NT2/D1 (cell line): ENCODE results near the gene CELSR1.

Experiments used
- SUZ12 ChIP-seq: IDR thresholded peaks from 2 replicates; pipeline ENCODE4 v1.6.1; 2011; ENCODE audit not compliant: insufficient read length, insufficient read depth; ENCODE audit errors: extremely low read depth
- YY1 ChIP-seq: IDR thresholded peaks from 2 replicates; pipeline ENCODE4 v1.6.1; 2011; ENCODE audit not compliant: insufficient read length, insufficient read depth
- ZNF274 ChIP-seq: IDR thresholded peaks from 2 replicates; pipeline ENCODE4 v1.6.1; 2011; ENCODE audit warnings: mild to moderate bottlenecking, low read depth, low read length

GRCh38 chr22:46521994-46522393 lies 15.4 kb downstream of the CELSR1 start:
- no peak for TF ChIP-seq ZNF274
- TF ChIP-seq SUZ12: no peak
- no peak for TF ChIP-seq YY1
